ENCODE measurements around the gene TMEM233. TPM values are rescaled to one million over a fixed set of nuclear protein-coding genes. Genes with fewer than 3 reads are reported as not detected.

TMEM233 gene
- total and polyA plus RNA-seq, 11 donors = 0.07 to 1.3 (median 0.25) TPM; not detected in 1

DNA sequence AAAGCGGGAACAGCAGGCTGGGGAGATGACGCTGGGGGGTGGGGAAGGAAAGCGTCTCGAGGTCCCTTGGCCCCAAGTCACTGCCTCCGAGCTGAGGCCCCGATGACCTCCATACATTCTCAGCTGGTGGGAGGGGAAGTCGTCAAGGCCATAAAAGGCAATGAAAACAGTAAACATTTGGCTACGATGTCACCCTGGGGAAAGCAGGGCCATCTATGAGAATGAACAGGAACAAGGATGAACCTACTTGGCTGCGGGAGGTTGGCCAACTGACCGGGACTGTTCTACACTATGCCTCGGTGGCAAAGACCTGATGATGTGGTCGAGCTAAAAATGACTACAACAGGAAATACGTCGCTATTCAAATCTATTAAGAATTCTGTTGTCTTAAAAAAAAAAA, 93.8 kb downstream of the TMEM233 start:
- ATAC-seq = peak in 1 of 4 donors; percentile 32
- Histone ChIP-seq H3K4me3 (no peak overlapping the region), H3K27ac (no peak overlapping the region), H3K36me3 (peaks cover 0 to 5% (median 0%) of the 10 kb centered on the region in 9 donors), H3K4me1 (peaks cover 0 to 46% (median 21%) of the 10 kb centered on the region in 12 donors), H3K27me3 (no peaks in the 10 kb centered on the region), H3K9me3 (no peaks in the 10 kb centered on the region)
- TF ChIP-seq, protein P1, sequence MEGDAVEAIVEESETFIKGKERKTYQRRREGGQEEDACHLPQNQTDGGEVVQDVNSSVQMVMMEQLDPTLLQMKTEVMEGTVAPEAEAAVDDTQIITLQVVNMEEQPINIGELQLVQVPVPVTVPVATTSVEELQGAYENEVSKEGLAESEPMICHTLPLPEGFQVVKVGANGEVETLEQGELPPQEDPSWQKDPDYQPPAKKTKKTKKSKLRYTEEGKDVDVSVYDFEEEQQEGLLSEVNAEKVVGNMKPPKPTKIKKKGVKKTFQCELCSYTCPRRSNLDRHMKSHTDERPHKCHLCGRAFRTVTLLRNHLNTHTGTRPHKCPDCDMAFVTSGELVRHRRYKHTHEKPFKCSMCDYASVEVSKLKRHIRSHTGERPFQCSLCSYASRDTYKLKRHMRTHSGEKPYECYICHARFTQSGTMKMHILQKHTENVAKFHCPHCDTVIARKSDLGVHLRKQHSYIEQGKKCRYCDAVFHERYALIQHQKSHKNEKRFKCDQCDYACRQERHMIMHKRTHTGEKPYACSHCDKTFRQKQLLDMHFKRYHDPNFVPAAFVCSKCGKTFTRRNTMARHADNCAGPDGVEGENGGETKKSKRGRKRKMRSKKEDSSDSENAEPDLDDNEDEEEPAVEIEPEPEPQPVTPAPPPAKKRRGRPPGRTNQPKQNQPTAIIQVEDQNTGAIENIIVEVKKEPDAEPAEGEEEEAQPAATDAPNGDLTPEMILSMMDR (IDR thresholded peaks at IDR 0.05) = no peak
- TF ChIP-seq POLR2A (IDR thresholded peaks at IDR 0.05) = no peak
- no peak for DNase-seq
- intact Hi-C loops (cut with DNase I) = no loop called here
- 52 to 67% (median 61%) methylated on average over 14 of the region's 14 CpGs for WGBS, 4 donors

DNA sequence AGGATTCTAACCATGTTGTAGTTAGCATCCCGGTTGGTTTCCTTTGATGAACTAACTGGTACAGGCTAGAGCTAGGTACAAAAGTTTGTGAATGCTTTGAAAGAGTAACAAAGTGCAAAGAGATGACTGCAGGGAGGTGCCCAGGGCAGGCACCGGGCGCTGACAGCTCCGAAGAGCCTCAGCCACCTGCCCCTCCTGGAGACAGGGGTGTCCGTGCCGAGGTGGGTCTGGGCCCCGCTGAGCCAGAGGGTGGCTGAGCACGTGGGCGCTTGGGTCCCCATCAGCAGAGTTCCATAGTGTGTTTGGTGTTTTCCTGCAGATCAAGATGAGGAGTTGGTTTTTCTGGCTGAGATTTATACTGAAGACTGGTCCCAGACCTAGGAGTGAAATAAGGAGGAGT, 94.3 kb downstream of the TMEM233 start:
- ATAC-seq = no peak

DNA sequence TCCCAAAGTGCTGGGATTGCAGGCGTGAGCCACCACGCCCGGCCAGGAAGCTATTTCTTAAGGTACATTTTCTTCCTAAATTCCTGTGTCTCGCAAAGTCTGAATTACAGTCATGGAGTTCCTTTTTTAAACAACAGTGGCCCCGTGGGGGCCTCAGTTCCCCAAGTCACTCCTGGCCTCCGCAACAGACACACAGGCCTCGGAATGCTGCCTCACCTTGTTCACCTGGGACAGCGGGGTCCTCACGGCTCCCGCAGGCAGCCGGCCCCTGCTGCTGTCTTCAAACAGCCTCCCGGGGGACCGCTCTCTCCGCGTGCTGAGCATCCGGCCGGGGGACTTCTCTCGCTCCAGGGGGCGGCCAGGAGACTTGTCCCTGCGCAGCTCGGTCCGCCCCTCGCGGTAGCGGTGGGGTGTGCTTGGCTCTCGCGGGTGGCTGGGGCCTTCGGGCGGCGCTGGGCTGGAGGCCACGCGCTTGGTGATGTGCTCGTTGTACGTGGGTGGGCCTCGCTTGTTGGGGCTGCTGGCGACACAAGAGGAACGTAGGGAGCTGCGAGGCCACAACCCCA, 96.4 kb downstream of the TMEM233 start:
- Histone ChIP-seq H3K27ac (no peak overlapping the region), H3K36me3 (peaks cover 0 to 5% (median 0%) of the 10 kb centered on the region in 9 donors), H3K9me3 (no peaks in the 10 kb centered on the region), H3K27me3 (no peaks in the 10 kb centered on the region), H3K4me3 (no peak overlapping the region), H3K4me1 (peaks cover 0 to 45% (median 21%) of the 10 kb centered on the region in 12 donors)
- 97 to 99% (median 97%) methylated on average over 12 to 38 of the region's 38 CpGs for WGBS, 4 donors
- TF ChIP-seq, protein P1 (IDR thresholded peaks at IDR 0.05) = no peak
- no peak for TF ChIP-seq POLR2A (IDR thresholded peaks at IDR 0.05)
- intact Hi-C loops (cut with DNase I) = loop anchor here in 1 of 10 donors (10.0 kb wide), 1 partner anchor 95 kb away; no protein-coding TSS in a partner anchor
- ATAC-seq = no peak
- DNase-seq = no peak

More for the DNA sequence above, 94.3 kb downstream of the TMEM233 start:
- WGBS, 4 donors = 92 to 94% (median 93%) methylated on average over 9 of the region's 9 CpGs
- TF ChIP-seq, protein P1 (IDR thresholded peaks at IDR 0.05) = no peak
- no peak for TF ChIP-seq POLR2A (IDR thresholded peaks at IDR 0.05)
- DNase-seq = no peak
- Histone ChIP-seq H3K9me3 (no peaks in the 10 kb centered on the region), H3K27ac (no peak overlapping the region), H3K27me3 (no peaks in the 10 kb centered on the region), H3K36me3 (peaks cover 0 to 5% (median 0%) of the 10 kb centered on the region in 9 donors), H3K4me1 (peaks cover 0 to 46% (median 20%) of the 10 kb centered on the region in 12 donors), H3K4me3 (no peak overlapping the region)
- intact Hi-C loops (cut with DNase I) = no loop called here

DNA sequence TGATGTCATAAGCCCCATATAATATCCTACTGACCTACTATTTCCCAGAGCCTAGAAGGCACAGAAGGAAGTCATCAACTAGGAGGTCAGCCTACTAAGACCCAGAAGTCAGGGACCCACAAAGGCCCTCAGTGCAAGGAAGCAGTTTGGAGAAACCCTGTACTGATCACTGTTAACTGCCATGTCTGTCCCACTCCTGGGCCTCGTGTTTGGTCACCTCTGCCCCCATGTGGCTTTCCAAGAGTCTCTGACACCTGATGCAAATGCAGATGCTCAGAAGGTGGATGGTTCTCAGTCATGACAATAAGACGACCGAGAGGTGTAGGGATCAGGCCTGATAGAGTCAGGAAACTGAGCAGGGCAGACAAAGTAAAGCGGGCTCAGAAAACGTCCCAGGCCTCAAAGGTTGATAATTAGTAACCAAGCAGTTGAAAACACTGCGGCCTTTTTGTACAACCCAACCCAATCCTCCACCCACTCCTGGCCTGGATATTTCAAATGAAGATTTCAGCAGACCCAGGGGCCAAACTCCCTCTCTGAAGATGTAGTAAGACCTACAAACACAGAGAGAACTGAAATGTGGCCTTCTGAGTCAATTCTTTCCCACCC, 97.7 kb downstream of the TMEM233 start:
- peaks cover 0 to 37% (median 20%) of the 10 kb centered on the region in 12 donors for H3K4me1 ChIP-seq
- no peak for TF ChIP-seq POLR2A (IDR thresholded peaks at IDR 0.05)
- TF ChIP-seq, protein P1 (IDR thresholded peaks at IDR 0.05) = no peak
- DNase-seq = no peak
- intact Hi-C loops (cut with DNase I) = loop anchor here in 1 of 10 donors (10.0 kb wide), 1 partner anchor 93 kb away; no protein-coding TSS in a partner anchor
- ATAC-seq = no peak
- no peak overlapping the region for H3K27ac ChIP-seq
- WGBS, 4 donors = 88 to 93% (median 91%) methylated on average over 6 of the region's 6 CpGs
- H3K27me3 ChIP-seq = no peaks in the 10 kb centered on the region
- peaks cover 0 to 5% (median 0%) of the 10 kb centered on the region in 9 donors for H3K36me3 ChIP-seq
- no peaks in the 10 kb centered on the region for H3K9me3 ChIP-seq
- no peak overlapping the region for H3K4me3 ChIP-seq

Measured in heart left ventricle (tissue), 16 donors.